GM19467 (cell line): ENCODE data around the gene SPATA12.
"Not testable (repeated sequence)": the region's sequence is repeated elsewhere in the genome, so short reads cannot be mapped to it uniquely, and the experiment has no call there.

Experiments
- ATAC-seq: cut with Tn5 transposase; IDR thresholded peaks from one replicate; pipeline ENCODE4 v1.9.1; 2021; ENCODE audit warnings: mild to moderate bottlenecking, moderate library complexity; ENCODE audit not compliant: unreplicated experiment

SPATA12 gene

DNA sequence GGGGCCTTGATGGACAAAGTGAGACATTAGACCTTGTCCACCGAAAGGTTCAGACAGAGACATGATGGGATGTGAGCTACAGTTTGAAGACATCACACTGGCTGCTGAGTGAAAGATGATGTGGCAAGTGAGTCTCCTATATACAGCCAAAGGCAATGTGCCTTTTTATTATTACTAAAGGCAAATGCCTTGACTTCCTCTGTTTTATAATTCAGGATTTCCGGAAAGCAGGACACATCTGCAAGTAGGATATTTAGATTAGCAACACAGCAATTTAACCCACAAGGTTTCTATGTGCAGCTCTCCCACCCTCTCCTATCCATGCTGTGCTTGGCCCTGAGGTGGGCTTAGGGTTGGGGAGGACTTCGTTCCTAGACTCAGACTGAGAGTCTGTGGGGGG lies 20.7 kb downstream of the SPATA12 start:
- no peak for ATAC-seq

DNA sequence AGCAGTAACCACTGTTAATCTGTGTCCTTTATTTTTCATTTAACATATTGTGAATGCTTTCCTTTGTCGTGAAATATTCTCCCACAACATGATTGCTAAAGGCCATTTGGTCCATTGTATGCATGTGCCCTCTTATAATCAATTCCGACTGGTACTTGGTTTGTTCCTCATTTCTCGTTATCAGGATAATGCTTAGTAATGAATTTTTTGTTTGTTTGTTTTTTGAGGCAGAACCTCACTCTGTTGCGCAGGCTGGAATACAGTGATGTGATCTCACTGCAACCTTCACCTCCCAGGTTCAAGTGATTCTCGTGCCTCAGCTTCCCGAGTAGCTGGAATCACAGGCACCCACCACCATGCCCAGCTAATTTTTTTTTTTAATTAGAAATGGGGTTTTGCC lies 22.0 kb downstream of the SPATA12 start:
- ATAC-seq: no peak

DNA sequence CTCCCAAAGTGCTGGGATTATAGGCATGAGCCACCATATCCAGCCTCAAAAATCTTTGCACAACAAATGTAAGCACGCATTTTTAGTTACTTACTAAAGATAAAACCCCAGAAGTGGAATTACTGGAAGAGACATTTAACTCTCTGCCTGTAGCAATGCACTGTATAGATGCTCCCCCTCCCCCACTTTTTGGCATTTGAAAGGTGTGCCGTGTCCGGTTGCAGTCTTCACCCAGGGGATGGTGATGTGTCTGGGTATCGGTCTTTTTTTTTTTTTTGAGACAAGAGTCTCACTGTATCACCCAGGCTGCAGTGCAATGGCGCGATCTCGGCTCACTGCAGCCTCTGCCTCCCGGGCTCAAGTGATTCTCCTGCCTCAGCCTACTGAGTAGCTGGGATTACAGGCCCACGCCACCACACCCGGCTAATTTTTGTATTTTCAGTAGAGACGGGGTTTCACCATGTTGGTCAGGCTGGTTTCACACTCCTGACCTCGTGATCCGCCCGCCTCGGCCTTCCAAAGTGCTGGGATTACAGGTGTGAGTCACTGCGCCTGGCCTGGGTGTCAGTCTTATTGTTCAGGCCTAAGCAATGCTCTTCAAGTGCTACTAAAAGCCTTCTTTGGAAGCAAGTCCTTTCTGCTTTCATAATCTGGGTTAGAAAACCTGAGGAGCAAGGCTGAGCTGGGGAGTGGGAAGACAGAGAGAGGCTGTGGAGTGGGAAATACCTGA lies 23.0 kb downstream of the SPATA12 start:
- not testable (repeated sequence) for ATAC-seq

DNA sequence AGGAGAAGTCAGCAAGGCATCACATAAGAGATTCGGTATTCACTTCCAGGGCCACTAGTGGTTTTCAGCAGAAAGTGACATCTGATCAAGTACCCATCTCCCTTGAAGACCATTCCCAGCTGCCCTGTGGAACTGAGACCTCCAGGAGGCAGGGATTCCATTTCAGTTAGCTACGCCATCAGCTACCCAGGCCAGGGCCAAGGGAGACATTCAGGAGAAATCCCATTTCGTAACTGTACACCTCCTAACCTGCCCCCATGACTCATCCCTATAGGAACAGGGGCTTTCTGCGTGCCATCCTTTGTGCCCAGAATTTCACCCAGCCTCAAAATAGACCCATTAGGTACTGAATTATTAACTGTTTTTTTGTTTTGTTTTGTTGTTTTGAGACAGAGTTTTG lies 24.7 kb downstream of the SPATA12 start:
- no peak for ATAC-seq

DNA sequence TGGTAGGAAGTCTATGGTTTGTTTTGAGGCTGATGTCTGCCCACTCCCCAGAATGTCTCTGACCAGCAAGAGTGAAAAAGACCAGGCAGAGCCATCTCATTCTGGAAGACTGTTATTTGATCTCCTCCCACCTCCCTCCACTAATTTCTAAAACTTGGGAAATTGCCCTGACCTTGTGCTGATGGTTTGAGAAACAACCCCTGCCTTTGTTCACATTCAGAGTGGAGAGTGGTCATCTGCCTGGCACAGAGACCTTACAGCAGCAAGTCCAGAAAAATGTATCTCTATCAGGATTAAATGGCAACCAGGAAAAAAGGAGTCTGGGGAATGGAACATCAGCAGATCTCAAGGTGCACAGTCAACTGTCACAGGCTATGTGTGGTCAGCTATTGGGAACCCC lies 25.7 kb downstream of the SPATA12 start:
- ATAC-seq: no peak

DNA sequence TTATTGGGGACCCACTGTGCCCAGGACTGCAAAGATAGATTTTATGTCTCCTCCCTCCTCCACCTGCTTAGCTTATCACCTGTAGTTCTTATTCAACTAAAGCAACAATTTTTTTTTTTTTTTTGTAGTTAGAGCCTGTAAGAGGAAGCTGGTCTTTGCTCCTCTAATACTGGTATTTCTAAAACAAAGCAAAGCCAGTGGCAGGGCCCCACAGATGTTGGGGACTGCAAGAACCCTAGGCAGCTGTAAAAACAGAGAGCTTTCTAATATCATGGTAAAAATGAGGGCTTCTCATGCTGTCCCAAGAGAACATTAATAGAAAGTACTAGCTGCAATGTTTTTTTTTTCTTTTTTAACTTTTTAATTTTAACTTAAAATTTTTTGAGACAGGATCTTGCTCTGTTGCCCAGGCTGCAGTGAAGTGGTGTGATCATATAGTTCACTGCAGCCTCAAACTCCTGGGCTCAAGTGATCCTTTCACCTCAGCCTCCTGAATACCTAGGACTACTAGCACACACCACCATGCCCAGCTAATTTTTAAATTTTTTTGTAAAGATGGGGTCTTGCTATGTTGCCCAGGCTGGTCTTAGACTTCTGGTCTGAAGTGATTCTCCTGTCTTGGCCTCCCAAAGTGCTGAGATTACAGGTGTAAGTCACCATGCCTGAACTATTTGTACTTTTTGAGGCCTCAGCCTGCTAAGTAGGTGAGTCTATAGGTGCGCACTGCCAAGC lies 27.1 kb downstream of the SPATA12 start:
- ATAC-seq: no peak

DNA sequence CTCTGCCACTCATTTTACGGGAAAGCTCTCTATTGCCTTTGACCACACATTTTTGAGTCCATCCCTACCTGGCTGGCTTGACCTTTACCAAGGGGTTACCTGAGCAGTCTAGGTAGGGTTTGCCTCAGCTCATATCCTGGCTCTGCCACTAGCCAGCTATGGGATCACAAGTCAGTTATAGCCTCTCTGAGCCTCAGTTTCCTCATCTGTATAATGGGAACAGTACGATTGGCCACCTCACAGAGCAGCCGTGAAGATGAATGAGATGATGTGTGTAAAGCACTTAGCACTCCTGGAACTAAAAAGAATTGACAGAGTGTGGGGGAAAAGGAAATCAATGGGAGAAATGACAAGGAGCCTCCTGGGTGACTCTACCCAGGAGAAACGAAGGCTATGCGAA lies 28.0 kb downstream of the SPATA12 start:
- no peak for ATAC-seq

DNA sequence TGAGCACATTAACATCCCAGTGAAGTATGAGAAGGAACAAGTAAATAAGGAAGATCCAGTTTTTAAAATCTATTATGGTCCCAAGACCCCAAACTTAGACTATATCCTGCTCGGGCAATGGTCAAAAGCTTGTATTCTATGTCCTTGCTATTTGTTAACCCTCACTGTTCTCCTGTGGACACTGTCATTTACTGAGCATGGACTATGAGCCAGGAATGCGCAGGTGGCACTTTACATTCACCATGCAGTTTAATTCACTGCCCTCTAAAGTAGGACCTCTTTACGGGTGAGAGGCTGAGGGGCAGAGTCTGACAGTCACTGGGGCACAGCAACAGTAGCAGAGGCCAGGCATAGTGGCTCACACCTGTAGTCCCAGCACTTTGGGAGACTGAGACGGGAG lies 28.6 kb downstream of the SPATA12 start:
- no peak for ATAC-seq

DNA sequence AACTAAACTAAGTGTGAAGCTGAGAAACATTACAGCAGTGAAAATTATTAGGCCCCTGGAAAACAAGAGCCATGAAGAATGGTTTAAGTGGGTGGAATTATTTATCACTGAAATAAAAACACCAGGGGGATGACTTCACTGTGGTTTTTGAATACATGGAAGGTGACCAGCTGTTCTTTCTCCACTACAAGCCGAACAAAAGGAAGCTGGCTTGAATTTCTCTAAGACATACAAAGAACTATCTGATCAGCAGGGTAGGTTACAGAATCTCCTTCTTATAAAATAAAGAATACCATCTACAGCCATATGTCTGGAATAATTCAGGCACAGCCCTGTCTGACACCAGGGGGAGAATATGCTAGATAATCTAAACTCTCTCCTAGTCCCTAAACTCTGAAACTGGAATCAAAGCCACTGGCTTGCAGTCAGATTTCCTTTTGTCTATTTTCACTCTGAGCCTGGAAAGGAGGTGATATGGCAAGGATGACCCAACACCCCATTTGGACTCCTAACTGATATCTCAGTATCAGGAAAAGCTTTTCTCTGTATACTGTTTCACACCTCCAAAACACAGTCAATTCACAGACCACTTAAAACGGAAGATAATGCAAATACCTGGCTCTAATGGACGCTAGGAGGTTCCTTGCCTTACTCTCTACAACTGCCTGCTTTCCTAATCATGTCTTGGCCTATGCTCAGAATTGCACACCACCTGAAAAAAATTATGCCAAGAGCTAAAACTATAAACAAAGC lies 31.2 kb downstream of the SPATA12 start:
- no peak for ATAC-seq

DNA sequence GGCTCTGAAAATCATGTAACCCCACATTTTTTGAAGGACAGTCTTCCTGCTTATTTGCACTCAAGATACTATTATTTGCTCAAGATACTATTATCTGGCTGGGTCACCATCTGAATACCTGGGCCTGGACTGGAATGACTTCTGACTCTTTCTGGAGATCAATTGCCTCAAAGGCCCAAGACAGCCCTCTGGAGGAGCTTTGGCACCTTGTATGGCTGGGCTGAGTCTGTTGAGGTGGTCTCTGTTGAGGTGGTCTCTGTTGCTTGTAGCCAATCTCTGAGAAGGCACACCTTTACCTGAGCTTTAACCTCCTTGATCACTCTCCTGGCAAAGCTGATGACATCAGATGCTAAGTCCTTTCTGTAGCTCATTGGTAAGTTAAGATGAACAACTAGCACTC lies 33.0 kb downstream of the SPATA12 start:
- no peak for ATAC-seq

DNA sequence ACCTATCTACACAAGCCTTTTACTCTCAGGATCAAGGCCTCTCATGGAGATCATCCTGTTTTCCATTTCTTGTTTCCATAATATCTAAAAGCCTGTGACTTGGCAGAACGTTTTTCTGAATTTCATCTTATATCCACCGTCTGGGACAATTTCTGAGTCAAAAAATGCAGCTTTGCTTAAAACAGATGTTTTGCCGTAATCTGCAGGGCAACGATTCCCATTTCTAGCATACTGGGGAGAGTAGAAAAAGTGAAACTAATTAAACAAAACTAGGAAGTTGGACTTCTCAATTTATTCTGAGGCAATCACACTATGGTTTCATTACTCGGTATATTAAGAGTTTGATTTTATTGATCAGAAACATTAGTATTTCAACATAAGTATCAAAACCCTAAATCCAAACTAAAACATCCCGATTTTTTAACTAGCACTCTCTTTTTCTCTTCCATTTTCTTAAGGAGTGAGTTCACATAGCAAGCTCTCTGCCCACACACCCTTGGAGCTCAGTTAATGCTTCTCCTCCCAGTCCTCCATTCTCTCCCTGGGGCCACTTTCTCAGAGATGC lies 33.6 kb downstream of the SPATA12 start:
- no peak for ATAC-seq

DNA sequence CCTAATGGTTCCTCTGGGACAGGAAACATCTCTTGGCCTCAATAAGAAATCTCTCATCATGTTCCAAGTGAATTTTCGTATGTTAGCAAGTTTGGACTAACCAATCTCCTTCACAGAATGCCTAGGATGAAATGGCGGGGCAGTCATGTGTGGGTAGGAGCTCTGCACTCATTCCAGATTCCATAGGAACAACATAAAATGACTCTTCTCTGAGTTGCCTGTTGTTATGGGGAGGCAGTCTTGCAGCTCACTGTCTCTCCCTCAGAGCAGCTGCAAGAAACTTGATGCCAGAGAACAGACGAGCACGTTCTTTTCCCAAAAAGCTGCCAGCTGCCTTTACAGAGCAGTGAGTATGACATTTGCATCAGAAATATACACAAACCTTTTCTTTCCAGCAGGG lies 34.1 kb downstream of the SPATA12 start:
- ATAC-seq: no peak

DNA sequence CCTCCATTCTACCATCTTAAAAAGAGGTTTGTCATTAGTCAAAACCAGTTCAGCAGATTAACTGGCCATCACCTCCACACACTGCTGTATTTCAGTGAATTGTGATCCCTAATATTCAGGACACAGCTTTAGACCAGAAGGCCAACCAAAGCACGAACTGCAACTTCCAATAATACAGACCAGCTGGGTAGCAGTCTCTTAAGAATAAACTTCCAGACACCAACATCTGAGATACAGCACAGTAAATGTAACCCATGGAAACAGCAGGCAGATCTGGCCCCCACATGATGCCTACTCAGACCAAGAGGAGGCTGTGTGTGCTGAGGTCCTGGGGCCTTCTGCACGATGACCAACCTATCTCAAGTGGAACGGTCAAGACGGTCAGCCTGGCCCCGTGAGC lies 34.9 kb downstream of the SPATA12 start:
- no peak for ATAC-seq

DNA sequence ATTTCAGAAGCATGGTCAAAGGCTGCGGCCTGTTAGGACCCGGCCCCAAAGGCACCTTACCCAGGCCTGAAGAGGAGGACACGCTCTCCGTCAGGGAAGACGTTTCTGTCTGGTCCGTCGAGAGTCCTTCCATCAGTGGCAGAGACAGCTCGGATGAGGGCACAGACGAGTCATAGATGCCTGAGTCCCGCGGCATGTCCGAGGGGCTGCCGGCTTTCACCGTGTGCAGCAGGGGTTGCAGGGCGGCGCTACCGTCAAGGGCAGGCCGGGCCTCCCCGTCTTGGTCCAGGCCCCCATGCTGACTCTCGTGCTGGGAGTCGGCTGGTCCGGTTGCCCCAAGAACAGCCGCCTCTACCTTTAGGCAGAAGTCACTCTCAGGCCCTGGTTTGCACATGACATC lies 37.1 kb downstream of the SPATA12 start:
- ATAC-seq: no peak

DNA sequence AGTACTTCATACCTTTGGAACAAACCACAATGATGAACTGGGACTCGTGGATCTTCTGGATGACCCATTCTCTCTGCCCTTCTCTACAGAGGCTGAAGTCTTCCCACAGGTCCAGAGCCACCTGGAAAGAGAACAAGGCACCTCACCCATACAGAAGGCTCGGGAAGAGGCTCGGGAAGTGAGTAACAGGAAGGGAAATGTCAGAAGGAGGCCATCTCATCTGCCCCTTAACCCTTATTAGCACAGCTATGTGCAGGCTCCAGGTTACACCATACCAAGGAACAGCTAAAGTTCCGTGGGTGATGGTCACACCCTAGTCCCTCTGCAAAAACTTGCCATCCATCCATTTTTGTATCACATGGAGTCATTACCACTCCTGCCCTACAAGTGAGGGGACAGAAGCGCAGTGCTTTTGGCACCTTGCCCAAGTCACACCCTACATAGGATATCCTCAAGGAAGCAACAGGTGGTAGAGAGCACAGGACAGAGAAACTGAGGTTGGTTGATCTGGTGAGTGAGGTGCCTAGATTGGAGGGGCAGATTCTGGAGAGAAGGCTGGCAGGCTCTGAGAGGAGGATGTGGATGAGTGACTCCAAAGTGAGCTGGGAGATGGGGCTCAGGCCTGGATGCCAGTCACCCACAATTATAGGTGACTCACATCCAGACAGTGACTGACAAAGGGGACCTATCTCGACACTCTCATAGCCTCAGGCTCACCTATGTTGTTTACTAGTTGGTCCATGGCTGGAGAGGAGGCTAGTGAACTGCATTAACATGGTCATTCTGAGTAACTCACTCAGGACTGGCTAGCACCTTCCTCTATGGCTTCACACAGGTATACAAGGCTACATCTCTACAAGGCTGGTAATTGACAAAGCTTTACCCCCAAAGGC lies 38.2 kb downstream of the SPATA12 start:
- ATAC-seq: no peak

DNA sequence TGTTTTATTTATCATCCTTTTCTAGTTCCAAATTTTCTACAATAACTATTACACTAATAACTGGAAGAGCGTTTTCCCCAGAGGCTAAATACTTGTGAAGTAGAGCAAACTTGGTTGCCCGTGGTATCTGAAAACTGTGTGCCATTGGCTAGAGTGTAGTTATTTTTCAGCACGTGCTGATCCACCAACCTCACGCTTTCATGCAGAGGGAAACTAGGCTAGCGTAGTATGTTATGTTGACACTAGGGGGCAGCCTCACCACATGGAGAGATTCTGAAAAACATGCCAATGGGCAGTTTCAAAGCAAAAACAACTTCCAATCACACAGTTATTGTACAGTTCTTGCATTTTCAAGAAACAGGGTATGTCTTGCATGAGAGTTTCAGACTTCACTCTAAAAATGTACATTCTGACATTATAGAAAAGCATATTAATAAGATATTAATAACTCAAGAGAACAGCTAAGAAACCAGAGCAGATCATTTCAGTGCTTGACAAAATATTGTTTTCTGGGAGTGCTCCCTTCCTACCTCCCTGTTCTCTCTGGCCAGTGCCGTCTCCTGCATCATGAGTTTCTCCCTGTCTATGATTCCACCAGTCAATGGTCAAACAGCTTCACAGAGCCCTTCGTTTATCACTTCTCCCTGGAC lies 39.7 kb downstream of the SPATA12 start:
- no peak for ATAC-seq

DNA sequence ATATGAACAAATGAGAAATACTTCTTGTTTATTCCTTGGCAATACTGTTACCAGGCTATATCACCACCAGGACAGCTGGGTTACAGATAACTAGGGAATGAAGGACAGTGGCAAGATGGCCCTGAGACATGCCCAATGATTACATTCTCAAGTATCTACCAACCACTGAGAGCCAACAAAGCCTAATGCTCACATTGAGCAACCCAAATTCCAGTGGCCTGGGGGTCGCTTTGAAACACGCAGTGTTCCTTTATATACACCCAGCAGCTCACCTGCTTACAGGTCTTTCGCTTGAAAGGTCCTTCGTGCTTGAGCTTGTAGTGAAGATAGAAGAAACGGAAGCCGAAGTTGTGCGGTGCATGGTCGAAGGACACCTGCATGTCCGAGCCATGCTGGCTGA lies 45.1 kb downstream of the SPATA12 start:
- no peak for ATAC-seq

DNA sequence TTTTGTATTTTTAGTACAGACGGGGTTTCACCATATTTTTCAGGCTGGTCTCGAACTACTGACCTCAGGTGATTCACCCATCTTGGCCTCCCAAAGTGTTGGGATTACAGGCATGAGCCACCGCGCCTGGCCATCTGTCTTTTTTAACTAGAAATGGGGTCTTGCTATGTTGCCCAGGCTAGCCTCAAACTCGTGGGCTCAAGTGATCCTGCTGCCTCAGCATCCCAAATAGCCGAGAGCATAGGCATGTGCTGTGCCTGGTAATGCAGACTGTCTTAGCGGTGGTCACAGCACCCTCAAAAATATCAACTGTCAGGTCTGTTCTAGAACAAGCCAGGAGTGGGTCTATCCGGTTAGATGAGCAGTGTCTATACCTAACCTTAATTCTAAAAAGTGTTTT lies 48.2 kb downstream of the SPATA12 start:
- no peak for ATAC-seq

DNA sequence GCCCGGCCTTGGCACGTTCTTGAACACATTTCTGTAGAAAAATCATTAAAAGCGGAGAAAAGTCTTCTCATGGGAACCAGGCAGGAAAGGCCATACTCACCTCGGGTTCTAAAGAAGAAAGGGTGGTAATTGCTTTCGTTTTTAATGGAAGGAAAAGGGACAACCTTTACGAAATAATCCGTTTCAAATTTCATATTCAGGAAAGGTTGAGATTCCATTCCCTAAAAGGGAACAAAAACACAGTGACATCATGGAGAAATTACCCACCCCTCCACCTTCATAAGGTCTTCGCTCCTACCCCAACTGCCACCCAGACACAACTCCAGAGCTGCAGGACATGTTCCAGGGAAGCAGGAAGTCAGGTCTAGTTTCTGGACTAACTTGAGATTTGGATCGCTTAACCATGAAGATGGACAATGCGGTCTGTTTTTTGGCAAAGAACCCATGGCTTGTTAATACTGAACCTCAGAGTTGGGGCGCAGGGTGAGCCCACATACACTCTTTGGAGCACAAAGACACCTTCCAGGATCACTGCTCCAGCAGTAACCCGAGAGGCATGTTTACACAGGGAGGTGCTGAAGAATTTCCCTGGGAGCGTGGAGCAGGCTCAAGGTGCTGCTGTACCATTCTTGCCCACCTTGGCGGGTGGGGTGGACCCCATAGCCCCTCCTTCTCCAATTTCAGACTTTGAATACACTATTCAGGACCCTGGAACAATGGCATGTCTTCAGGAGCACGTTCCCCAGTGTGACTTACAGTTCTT lies 49.2 kb downstream of the SPATA12 start:
- ATAC-seq: no peak
